ENCODE results near the gene HMOX2.

HMOX2 gene

GRCh38 chr16:4531811-4532210, 55.6 kb downstream of the HMOX2 start:
- no peaks in the 10 kb centered on the region for H3K9me3 ChIP-seq
- H3K36me3 ChIP-seq (replicated peaks), result peaks cover 4% of the 10 kb centered on the region
- no peak for DNase-seq (ENCODE audit: low spot score in 2 of 2)
- H3K4me1 ChIP-seq, result no peaks in the 10 kb centered on the region; the same call in 1 of the 2 replicates
- in situ Hi-C loops (cut with MboI; ENCODE audit: low sequenced_read_pairs), result no loop called here
- H3K4me3 ChIP-seq, result no peak overlapping the region
- no peaks in the 10 kb centered on the region for H3K27me3 ChIP-seq (ENCODE audit: low read depth)

GRCh38 chr16:4532238-4532637, 56.0 kb downstream of the HMOX2 start:
- Histone ChIP-seq H3K36me3 (replicated peaks) (peaks cover 4% of the 10 kb centered on the region), H3K9me3 (no peaks in the 10 kb centered on the region), H3K4me1 (peaks cover 3% of the 10 kb centered on the region), H3K27me3 (ENCODE audit: low read depth) (no peaks in the 10 kb centered on the region), H3K4me3 (no peak overlapping the region)
- in situ Hi-C loops (cut with MboI; ENCODE audit: low sequenced_read_pairs), result no loop called here
- DNase-seq (ENCODE audit: low spot score in 2 of 2), result no peak

- Histone ChIP-seq H3K36me3 (replicated peaks) (peaks cover 4% of the 10 kb centered on the region), H3K27me3 (ENCODE audit: low read depth) (no peaks in the 10 kb centered on the region), H3K9me3 (no peaks in the 10 kb centered on the region), H3K4me3 (no peak overlapping the region), H3K4me1 (peaks cover 7% of the 10 kb centered on the region)
- in situ Hi-C loops (cut with MboI; ENCODE audit: low sequenced_read_pairs), result no loop called here
- DNase-seq (ENCODE audit: low spot score in 2 of 2), result no peak
Measured at GRCh38 chr16:4533490-4533889, 57.3 kb downstream of the HMOX2 start.

- peaks cover 5% of the 10 kb centered on the region for H3K9me3 ChIP-seq
- no peaks in the 10 kb centered on the region for H3K27me3 ChIP-seq (ENCODE audit: low read depth)
- no peak for DNase-seq (ENCODE audit: low spot score in 2 of 2)
- peaks cover 4% of the 10 kb centered on the region for H3K36me3 ChIP-seq (replicated peaks)
- H3K4me3 ChIP-seq, result no peak overlapping the region
- peaks cover 7% of the 10 kb centered on the region for H3K4me1 ChIP-seq
- in situ Hi-C loops (cut with MboI; ENCODE audit: low sequenced_read_pairs), result no loop called here
Measured at GRCh38 chr16:4534151-4534790, 58.1 kb downstream of the HMOX2 start.

- H3K36me3 ChIP-seq (replicated peaks), result peaks cover 4% of the 10 kb centered on the region
- in situ Hi-C loops (cut with MboI; ENCODE audit: low sequenced_read_pairs), result no loop called here
- no peak for DNase-seq (ENCODE audit: low spot score in 2 of 2)
- H3K4me3 ChIP-seq, result no peak overlapping the region
- H3K4me1 ChIP-seq, result peaks cover 7% of the 10 kb centered on the region
- H3K27me3 ChIP-seq (ENCODE audit: low read depth), result no peaks in the 10 kb centered on the region
- peaks cover 12% of the 10 kb centered on the region for H3K9me3 ChIP-seq
Measured at GRCh38 chr16:4535627-4536108, 59.5 kb downstream of the HMOX2 start.

- Histone ChIP-seq H3K36me3 (replicated peaks) (peaks cover 4% of the 10 kb centered on the region), H3K4me3 (peak overlapping the region; percentile 56), H3K4me1 (peaks cover 7% of the 10 kb centered on the region), H3K27me3 (ENCODE audit: low read depth) (no peaks in the 10 kb centered on the region), H3K9me3 (peaks cover 12% of the 10 kb centered on the region)
- in situ Hi-C loops (cut with MboI; ENCODE audit: low sequenced_read_pairs), result no loop called here
- no peak for DNase-seq (ENCODE audit: low spot score in 2 of 2)
Measured at GRCh38 chr16:4536391-4537106, 60.4 kb downstream of the HMOX2 start.

GRCh38 chr16:4537376-4538343, 61.5 kb downstream of the HMOX2 start:
- peak in 1 of 2 experiments; percentile 29 for DNase-seq (ENCODE audit: low spot score in 2 of 2)
- H3K36me3 ChIP-seq (replicated peaks), result peaks cover 4% of the 10 kb centered on the region
- H3K9me3 ChIP-seq, result peaks cover 12% of the 10 kb centered on the region
- no peaks in the 10 kb centered on the region for H3K27me3 ChIP-seq (ENCODE audit: low read depth)
- peak overlapping the region; percentile 56 for H3K4me3 ChIP-seq
- H3K4me1 ChIP-seq, result peaks cover 7% of the 10 kb centered on the region
- in situ Hi-C loops (cut with MboI; ENCODE audit: low sequenced_read_pairs), result no loop called here

GRCh38 chr16:4538350-4539235, 62.4 kb downstream of the HMOX2 start, which contains the start of gene CDIP1:
TSS of gene CDIP1 (minus strand) at chr16:4538773. CDS start at chr16:4514130, 24,643 bp downstream.
- in situ Hi-C loops (cut with MboI; ENCODE audit: low sequenced_read_pairs), result no loop called here
- no peaks in the 10 kb centered on the region for H3K27me3 ChIP-seq (ENCODE audit: low read depth)
- peaks cover 7% of the 10 kb centered on the region for H3K4me1 ChIP-seq
- peak within 1 kb of the TSS; percentile 56 for H3K4me3 ChIP-seq
- H3K36me3 ChIP-seq (replicated peaks), result no peaks in the 10 kb centered on the region; the same call in 1 of the 2 replicates
- peaks cover 12% of the 10 kb centered on the region for H3K9me3 ChIP-seq
- peak; percentile 89 to 97 for DNase-seq (ENCODE audit: low spot score in 2 of 2)

- H3K4me3 ChIP-seq, result no peak overlapping the region
- peaks cover 7% of the 10 kb centered on the region for H3K4me1 ChIP-seq
- DNase-seq (ENCODE audit: low spot score in 2 of 2), result no peak
- H3K36me3 ChIP-seq (replicated peaks), result no peaks in the 10 kb centered on the region
- peaks cover 12% of the 10 kb centered on the region for H3K9me3 ChIP-seq
- H3K27me3 ChIP-seq (ENCODE audit: low read depth), result no peaks in the 10 kb centered on the region
- in situ Hi-C loops (cut with MboI; ENCODE audit: low sequenced_read_pairs), result no loop called here
Measured at GRCh38 chr16:4539716-4540284, 63.6 kb downstream of the HMOX2 start.

- DNase-seq (ENCODE audit: low spot score in 2 of 2), result no peak
- Histone ChIP-seq H3K4me3 (no peak overlapping the region), H3K4me1 (no peaks in the 10 kb centered on the region), H3K27me3 (ENCODE audit: low read depth) (no peaks in the 10 kb centered on the region), H3K9me3 (peaks cover 5% of the 10 kb centered on the region), H3K36me3 (replicated peaks) (no peaks in the 10 kb centered on the region)
- in situ Hi-C loops (cut with MboI; ENCODE audit: low sequenced_read_pairs), result no loop called here
Measured at GRCh38 chr16:4544473-4544872, 68.3 kb downstream of the HMOX2 start.

GRCh38 chr16:4548124-4548523, 71.9 kb downstream of the HMOX2 start:
- no peaks in the 10 kb centered on the region for H3K9me3 ChIP-seq
- H3K4me3 ChIP-seq, result no peak overlapping the region
- no peaks in the 10 kb centered on the region for H3K36me3 ChIP-seq (replicated peaks)
- no peak for DNase-seq (ENCODE audit: low spot score in 2 of 2)
- H3K4me1 ChIP-seq, result no peaks in the 10 kb centered on the region
- in situ Hi-C loops (cut with MboI; ENCODE audit: low sequenced_read_pairs), result no loop called here
- no peaks in the 10 kb centered on the region for H3K27me3 ChIP-seq (ENCODE audit: low read depth)

GRCh38 chr16:4550591-4550990, 74.4 kb downstream of the HMOX2 start:
- no peaks in the 10 kb centered on the region for H3K4me1 ChIP-seq
- no peaks in the 10 kb centered on the region for H3K9me3 ChIP-seq
- no peak for DNase-seq (ENCODE audit: low spot score in 2 of 2)
- H3K27me3 ChIP-seq (ENCODE audit: low read depth), result no peaks in the 10 kb centered on the region
- H3K36me3 ChIP-seq (replicated peaks), result no peaks in the 10 kb centered on the region
- H3K4me3 ChIP-seq, result no peak overlapping the region
- in situ Hi-C loops (cut with MboI; ENCODE audit: low sequenced_read_pairs), result no loop called here

All from HAP-1 (cell line).